Upper lobe of right lung (tissue), 1 donor: ENCODE results near the gene HHIPL1. TPM values are rescaled to one million over a fixed set of nuclear protein-coding genes. Genes with fewer than 3 reads are reported as not detected.

Experiments
- total RNA-seq: library from RNA; stranded (reverse); fragmentation: NEBNext Ultra II Directional; extraction: Animal tissue kit (Norgen Biotek cat#: 25700); gene quantifications from one replicate; pipeline ENCODE4 v1.2.1, GENCODE V29; 2021
- donor health status: DM: no; HTN: yes; CAD: no; lungs with severe emphysema.

The HHIPL1 gene
- total RNA-seq, 1 donor from 2014 or later = 1.6 TPM

Other genes starting within 250 kb of the HHIPL1 start
- gene SETD3, start 164.3 kb upstream of the HHIPL1 start, total RNA-seq = 90.3 TPM
- gene CCNK, start 163.7 kb upstream of the HHIPL1 start, total RNA-seq = 48.7 TPM
- 22.6 TPM for gene CCDC85C, start 40.9 kb upstream of the HHIPL1 start, total RNA-seq
- gene CYP46A1, start 39.2 kb downstream of the HHIPL1 start, total RNA-seq = 1.3 TPM
- 42.2 TPM for gene EML1, start 148.3 kb downstream of the HHIPL1 start, total RNA-seq